ENCODE results near the gene SHISA6.

SHISA6 gene

DNA sequence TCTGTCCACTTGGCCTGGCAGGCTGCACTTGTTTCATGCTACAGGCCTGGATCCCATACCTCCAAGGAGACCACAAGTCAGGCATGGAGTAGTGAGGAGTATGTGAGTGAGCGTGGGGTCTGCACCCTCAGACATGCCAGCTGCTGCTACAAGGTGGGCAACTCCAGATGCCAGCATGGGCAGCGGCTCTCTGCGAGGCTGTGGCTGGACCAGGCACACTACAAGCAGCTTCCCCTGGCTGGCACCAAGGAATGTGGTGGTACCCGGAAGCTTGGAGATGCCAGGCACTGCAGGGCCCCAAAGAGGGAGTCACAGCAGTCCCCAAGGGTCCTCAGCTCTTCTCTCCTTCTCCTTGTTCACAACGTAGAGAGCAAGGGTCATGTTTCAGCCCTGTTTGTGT lies 341.2 kb downstream of the SHISA6 start:
- DNase-seq (ENCODE audit: low read depth, low spot score), result no peak

DNA sequence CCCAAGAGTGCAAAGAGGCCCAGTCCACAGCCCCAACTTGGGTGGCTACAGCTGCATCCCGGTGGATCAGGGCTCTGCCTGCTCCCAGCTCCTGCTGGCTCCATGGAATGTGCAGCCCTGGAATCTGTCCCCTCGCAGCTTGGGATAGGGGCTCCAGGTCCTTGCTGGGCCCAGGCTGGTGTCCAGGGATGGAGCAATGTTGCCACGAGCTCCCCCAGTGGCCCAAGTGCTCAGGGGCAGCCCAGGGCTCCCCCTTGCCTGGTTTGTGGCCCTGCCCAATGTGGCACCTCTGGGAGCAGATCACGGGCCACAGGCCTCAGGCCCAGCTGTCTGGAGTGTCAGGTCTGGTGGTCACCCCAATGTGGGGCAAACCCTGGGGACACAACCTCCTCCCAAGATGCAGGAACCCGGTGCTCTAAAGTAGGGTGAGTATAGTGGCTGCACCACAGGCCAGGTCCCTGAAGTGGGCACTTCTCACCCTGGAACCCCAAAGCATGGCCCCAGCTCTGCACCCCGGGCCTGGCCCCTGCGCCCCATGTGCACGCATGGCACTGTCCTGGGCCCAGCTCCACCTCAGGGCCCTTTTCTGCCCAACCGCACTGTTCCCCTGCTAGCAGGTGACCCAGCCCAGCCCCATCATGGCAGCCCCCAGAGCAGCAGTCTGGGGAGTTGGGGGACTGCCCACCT lies 342.4 kb downstream of the SHISA6 start:
- no peak for DNase-seq (ENCODE audit: low read depth, low spot score)

DNA sequence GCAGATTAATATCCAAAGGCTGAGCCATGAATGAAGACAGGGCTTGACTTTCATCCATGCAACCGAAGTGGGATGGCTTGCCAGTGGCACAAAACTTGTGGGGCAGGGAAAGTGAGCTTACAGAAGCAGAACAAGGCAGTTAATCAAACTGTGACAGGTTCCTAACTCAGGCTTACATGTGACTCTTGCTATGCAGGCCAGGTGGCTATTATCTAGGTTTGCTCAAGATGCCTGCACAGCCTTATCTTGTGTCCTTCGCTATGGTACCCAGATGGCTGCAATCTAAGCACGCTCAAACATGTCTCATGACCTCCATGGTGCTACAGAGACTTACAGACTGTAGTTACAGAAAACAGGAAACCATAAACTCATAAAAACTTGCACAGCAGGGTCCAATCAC lies 348.7 kb downstream of the SHISA6 start:
- DNase-seq (ENCODE audit: low read depth, low spot score), result no peak

DNA sequence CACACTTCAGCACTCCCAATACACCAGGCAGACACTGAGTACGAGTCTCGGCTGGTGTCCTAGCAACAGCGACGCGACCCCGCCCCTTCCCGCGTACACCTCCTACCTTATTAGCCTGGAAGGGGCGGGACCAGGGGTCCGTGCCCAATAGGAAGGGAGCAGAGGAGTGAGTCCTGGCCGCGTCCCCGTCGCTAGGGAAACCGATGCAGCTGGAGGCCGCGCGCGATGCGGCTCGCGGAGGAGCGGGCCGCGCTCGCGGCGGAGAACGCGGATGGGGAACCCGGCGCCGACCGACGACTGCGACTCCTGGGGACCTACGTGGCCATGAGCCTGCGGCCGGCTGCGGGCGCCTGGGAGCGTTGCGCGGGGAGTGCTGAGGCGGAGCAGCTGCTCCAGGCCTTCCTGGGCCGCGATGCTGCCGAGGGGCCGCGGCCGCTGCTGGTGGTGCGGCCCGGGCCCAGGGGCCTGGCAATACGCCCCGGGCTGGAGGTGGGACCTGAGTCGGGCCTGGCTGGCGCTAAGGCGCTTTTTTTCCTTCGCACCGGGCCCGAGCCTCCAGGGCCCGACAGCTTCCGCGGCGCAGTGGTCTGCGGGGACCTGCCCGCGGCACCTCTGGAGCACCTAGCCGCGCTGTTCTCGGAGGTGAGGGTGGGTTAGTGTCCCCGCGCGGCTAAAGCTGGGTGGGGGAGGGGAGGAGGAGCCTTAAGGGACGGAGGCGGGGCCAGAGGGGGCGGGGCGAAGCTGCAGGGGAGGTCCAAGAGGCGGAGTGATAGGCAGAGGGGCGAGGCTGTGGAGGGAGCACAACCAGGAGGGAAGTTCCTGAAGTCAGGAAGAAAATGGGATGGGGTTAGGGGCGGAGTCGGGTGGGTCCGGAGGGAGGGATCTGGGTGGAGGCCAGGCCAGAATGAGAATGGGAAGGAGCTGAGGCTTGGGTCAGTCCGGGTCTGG lies 357.5 kb downstream of the SHISA6 start, which contains the start of gene DNAH9:
Gene DNAH9, plus strand, starts transcription at position 197 of the 948 bp plus-strand sequence. Its CDS starts 29 bp downstream, at position 226.
- no peak for DNase-seq (ENCODE audit: low read depth, low spot score)

DNA sequence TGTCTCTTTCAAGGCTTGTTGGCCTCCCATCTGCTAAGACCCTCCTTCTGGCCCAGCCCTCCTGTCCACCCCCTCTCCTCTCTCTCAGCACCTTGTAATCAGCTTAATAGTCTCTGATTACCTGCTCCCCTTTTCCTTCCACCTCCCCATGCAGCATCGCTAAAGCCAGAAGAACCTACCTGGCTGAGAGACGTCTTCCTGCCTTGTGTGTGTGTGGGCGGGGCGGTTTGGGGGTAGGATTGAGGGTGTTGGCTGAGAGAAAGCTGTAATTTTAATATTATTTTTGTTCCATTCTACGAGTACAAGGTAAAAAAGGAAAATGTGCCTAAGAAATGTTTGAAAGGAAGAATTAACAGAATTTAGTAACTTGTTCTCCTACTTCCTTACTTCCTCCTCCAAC lies 360.6 kb downstream of the SHISA6 start:
- no peak for DNase-seq (ENCODE audit: low read depth, low spot score)

DNA sequence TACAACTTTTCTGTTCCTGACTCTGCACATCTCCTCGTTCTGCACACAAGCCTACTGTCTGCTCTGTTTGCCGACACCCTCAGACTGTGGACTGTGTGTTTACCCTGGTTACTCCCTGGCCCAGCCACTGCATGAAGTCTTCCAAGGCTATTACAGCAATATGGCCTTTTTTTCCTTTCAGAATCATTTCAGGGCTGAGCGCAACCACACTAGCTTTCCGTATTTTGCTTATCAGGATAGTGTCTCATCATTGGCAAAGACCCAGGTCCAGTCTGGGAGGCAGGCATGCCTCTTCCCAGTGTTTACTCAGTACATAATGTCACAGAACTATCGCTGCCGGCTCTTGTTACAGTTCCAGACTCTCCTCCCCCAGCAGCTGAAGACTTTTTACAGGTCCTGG lies 367.4 kb downstream of the SHISA6 start:
- no peak for DNase-seq (ENCODE audit: low read depth, low spot score)

DNA sequence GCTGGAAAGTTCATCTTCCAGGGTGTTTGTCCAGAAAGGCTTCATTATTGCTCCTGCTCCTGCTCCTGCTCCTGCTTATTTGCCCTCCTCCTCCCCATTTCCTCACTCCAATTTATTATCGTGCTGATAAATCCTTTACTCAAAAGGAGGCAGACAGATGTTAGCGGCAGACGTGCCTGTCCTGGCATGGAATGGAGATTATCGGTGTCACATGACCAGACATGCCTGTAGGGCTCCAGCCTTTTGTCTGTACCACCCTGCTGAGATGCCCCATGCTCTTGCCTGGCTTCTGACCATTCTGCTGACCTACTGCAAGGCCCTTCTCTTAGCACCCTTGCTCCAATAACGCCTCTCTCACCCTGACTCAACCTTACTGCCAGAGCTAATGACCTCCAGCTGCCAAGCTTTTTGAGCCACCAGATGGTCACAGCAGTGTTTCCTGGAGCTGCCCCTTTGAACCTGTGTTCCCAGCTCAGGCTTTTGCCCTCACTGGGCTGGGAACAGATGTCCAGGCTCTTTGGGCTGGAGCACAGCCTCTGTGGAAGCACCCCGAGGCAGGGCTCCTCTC lies 370.1 kb downstream of the SHISA6 start:
- no peak for DNase-seq (ENCODE audit: low read depth, low spot score)

DNA sequence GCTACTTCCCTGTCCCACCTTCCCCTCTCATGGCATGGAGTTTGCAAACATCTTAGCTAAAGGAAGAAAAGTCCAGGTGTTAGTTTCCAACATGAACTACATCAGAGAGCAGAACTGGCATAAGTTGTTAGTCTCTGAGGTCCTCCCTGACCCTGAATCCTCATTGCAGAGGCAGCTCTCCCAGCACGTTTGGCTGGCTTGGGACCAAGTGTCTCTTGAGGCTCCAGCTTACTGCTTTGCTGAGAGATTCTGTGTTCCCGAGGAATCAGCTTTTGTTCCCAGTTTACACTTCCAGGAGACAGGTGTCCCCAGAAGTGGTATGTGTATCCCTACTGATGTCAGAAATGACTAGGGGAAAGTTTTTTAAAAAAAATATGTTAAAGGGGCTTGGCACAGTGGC lies 371.9 kb downstream of the SHISA6 start:
- no peak for DNase-seq (ENCODE audit: low read depth, low spot score)
